ENCODE data around the gene ZNF473. TPM values are rescaled to one million over a fixed set of nuclear protein-coding genes. Genes with fewer than 3 reads are reported as not detected.

The ZNF473 gene
- total and polyA plus RNA-seq, 2 donors (not counting 1 experiment from before 2014, with no cell fraction given) = 5.5 to 9.8 TPM

DNA sequence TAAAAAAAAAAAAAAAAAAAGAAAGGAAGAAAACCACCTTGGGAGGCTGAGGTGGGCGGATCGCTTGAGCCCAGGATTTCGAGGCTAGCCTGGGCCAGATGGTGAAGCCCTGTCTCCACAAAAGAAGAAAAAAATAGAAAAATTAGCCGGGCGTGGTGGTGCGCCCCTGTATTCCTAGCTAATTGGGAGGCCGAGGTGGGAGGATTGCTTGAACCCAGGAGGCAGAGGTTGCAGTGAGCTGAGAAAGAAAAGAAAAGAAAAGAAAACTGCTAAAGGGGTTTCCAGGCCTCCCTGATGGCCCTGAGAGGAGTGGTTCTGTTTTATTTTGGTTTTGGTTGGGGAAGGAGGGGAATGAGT, 723 bp downstream of the ZNF473 start:
- Histone ChIP-seq H3K9ac (ENCODE audit: low read length) (peak overlapping the region; percentile 86), H2AFZ (ENCODE audit: insufficient read depth, low read depth, low read length, poor library complexity, severe bottlenecking) (peak overlapping the region; percentile 78), H3K9me3 (ENCODE audit: control extremely low read depth in 1 of 3, control insufficient read depth in 2 of 3, insufficient read depth in 1 of 3, low read length in 2 of 3) (peaks cover 0 to 8% (median 0%) of the 10 kb centered on the region in 3 donors), H3K36me3 (replicated peaks in 1 of 2; ENCODE audit: control extremely low read depth in 1 of 2, control insufficient read depth in 1 of 2, extremely low read depth in 1 of 2, insufficient read depth in 2 of 2, low read length in 1 of 2) (peaks cover 0 to 12% of the 10 kb centered on the region in 2 experiments), H3K79me2 (ENCODE audit: control insufficient read depth, insufficient read depth, low read length) (peaks cover 82% of the 10 kb centered on the region), H3K4me1 (ENCODE audit: control insufficient read depth in 2 of 2, insufficient read depth in 2 of 2, low read length in 2 of 2) (peaks cover 15 to 36% of the 10 kb centered on the region in 2 donors), H3K4me3 (ENCODE audit: control extremely low read depth in 1 of 5, extremely low read depth in 1 of 5, insufficient read depth in 1 of 5, low read depth in 2 of 5, low read length in 4 of 5) (peak overlapping the region in 4 of 5 experiments; percentile 76 to 96 (median 92)), H3K27ac (ENCODE audit: low read length in 2 of 2) (peak overlapping the region in 1 of 2 donors; percentile 98), H3K27me3 (replicated peaks in 1 of 4; ENCODE audit: control extremely low read depth in 1 of 4, control insufficient read depth in 3 of 4, insufficient read depth in 4 of 4, low read length in 3 of 4) (no peaks in the 10 kb centered on the region), H4K20me1 (ENCODE audit: control insufficient read depth, insufficient read depth, low read length, poor library complexity, severe bottlenecking) (peaks cover 12% of the 10 kb centered on the region), H3K4me2 (replicated peaks; ENCODE audit: low read depth, low read length, poor library complexity, severe bottlenecking) (peak overlapping the region; percentile 86)
- Mint-ChIP-seq H3K4me1 (peaks cover 40% of the 10 kb centered on the region), H3K27me3 (no peaks in the 10 kb centered on the region), H3K4me3 (peak overlapping the region; percentile 83), H3K27ac (peak overlapping the region; percentile 87), H3K9me3 (ENCODE audit: insufficient read depth) (no peaks in the 10 kb centered on the region)
- ChIA-PET POLR2A (interaction anchor here (0.7 kb wide), 1 partner anchor 315 kb away, joined by 4 read pairs; no protein-coding TSS in a partner anchor), CTCF (no interaction called here)
- DNase-seq (no peak), ATAC-seq (ENCODE audit: low read depth) (no peak)
- intact Hi-C loops (cut with micrococcal nuclease) = loop anchor here (10.0 kb wide), 2 partner anchors 442 to 1302 kb away; partner anchors contain the start of genes NOSIP and PRRG2
- 96% methylated on average over 7 of the region's 7 CpGs for WGBS (ENCODE audit: insufficient coverage)
- TF ChIP-seq, protein P1, sequence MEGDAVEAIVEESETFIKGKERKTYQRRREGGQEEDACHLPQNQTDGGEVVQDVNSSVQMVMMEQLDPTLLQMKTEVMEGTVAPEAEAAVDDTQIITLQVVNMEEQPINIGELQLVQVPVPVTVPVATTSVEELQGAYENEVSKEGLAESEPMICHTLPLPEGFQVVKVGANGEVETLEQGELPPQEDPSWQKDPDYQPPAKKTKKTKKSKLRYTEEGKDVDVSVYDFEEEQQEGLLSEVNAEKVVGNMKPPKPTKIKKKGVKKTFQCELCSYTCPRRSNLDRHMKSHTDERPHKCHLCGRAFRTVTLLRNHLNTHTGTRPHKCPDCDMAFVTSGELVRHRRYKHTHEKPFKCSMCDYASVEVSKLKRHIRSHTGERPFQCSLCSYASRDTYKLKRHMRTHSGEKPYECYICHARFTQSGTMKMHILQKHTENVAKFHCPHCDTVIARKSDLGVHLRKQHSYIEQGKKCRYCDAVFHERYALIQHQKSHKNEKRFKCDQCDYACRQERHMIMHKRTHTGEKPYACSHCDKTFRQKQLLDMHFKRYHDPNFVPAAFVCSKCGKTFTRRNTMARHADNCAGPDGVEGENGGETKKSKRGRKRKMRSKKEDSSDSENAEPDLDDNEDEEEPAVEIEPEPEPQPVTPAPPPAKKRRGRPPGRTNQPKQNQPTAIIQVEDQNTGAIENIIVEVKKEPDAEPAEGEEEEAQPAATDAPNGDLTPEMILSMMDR (IDR thresholded peaks at IDR 0.05) = no peak
- no peak for TF ChIP-seq EZH2 (IDR thresholded peaks at IDR 0.05; ENCODE audit: borderline replicate concordance, insufficient read depth, low read depth, low read length, poor library complexity, severe bottlenecking)

DNA sequence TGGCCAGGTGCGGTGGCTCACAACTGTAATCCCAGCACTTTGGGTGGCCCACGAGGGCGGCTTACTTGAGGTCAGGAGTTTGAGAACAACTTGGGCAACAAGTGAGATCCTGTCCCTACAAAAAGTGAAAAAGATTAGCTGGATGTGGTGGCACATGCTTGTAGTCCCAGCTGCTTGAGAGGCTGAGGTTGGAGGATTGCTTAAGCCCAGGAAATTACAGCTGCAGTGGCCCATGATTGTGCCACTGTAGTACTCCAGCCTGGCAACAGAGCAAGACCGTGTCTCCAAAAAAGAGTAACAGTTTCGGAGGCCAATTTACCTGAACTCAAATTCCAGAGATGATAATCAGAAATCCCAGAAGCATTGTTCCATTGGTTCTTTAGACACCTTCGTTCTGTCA, 4.4 kb downstream of the ZNF473 start:
- Histone ChIP-seq H3K79me2 (ENCODE audit: control insufficient read depth, insufficient read depth, low read length) (peaks cover 70% of the 10 kb centered on the region), H3K4me3 (ENCODE audit: control extremely low read depth in 1 of 5, extremely low read depth in 1 of 5, insufficient read depth in 1 of 5, low read depth in 2 of 5, low read length in 4 of 5) (no peak overlapping the region), H2AFZ (ENCODE audit: insufficient read depth, low read depth, low read length, poor library complexity, severe bottlenecking) (no peak overlapping the region), H3K27me3 (replicated peaks in 1 of 4; ENCODE audit: control extremely low read depth in 1 of 4, control insufficient read depth in 3 of 4, insufficient read depth in 4 of 4, low read length in 3 of 4) (no peaks in the 10 kb centered on the region), H3K4me1 (ENCODE audit: control insufficient read depth in 2 of 2, insufficient read depth in 2 of 2, low read length in 2 of 2) (peaks cover 8 to 18% of the 10 kb centered on the region in 2 donors), H3K36me3 (replicated peaks in 1 of 2; ENCODE audit: control extremely low read depth in 1 of 2, control insufficient read depth in 1 of 2, extremely low read depth in 1 of 2, insufficient read depth in 2 of 2, low read length in 1 of 2) (peaks cover 0 to 44% of the 10 kb centered on the region in 2 experiments), H3K27ac (ENCODE audit: low read length in 2 of 2) (no peak overlapping the region), H3K4me2 (replicated peaks; ENCODE audit: low read depth, low read length, poor library complexity, severe bottlenecking) (no peak overlapping the region), H4K20me1 (ENCODE audit: control insufficient read depth, insufficient read depth, low read length, poor library complexity, severe bottlenecking) (peaks cover 16% of the 10 kb centered on the region), H3K9me3 (ENCODE audit: control extremely low read depth in 1 of 3, control insufficient read depth in 2 of 3, insufficient read depth in 1 of 3, low read length in 2 of 3) (peaks cover 0 to 8% (median 0%) of the 10 kb centered on the region in 3 donors), H3K9ac (ENCODE audit: low read length) (no peak overlapping the region)
- intact Hi-C loops (cut with micrococcal nuclease) = no loop called here
- Mint-ChIP-seq H3K4me3 (no peak overlapping the region), H3K4me1 (peaks cover 18% of the 10 kb centered on the region), H3K27me3 (no peaks in the 10 kb centered on the region), H3K9me3 (ENCODE audit: insufficient read depth) (no peaks in the 10 kb centered on the region), H3K27ac (no peak overlapping the region)
- 98% methylated on average over 6 of the region's 6 CpGs for WGBS (ENCODE audit: insufficient coverage)
- ChIA-PET POLR2A (no interaction called here), CTCF (interaction anchor here (1.2 kb wide), 1 partner anchor 46 kb away, joined by 3 read pairs; no protein-coding TSS in a partner anchor)
- TF ChIP-seq EZH2 (IDR thresholded peaks at IDR 0.05; ENCODE audit: borderline replicate concordance, insufficient read depth, low read depth, low read length, poor library complexity, severe bottlenecking) = no peak
- TF ChIP-seq, protein P1 (IDR thresholded peaks at IDR 0.05) = no peak
- ATAC-seq (ENCODE audit: low read depth) (no peak), DNase-seq (no peak)

Measured in B cell (primary cell).